IMR-90 (cell line): ENCODE data around the gene PTPN13. TPM values are rescaled to one million over a fixed set of nuclear protein-coding genes. Genes with fewer than 3 reads are reported as not detected.

Source experiments
- ATAC-seq: fragments of 200-7000 bp; cut with Tn5 transposase; 2 replicates; pipeline ENCODE4 v1.9.1; 2020; ENCODE audit warnings: low read depth, mild to moderate bottlenecking, moderate library complexity
- BruUV-seq: library from RNA; stranded (reverse); fragments of 400-500 nt; replicated peaks from 2 replicates; lab custom pipeline; 2021; lab: Mats Ljungman, UMichigan
- CTCF ChIA-PET: fragments of 300-600 bp; formaldehyde crosslinking; extraction: SDS; loops from one replicate; lab custom pipeline; 2021; ENCODE audit warnings: antibody characterized with exemption; lab: Yijun Ruan, JAX
- POLR2A ChIA-PET: fragments of 300-600 bp; sonication (Branson Sonifier 250); formaldehyde crosslinking; loops from one replicate; lab custom pipeline; 2022; ENCODE audit warnings: antibody characterized with exemption; ENCODE audit not compliant: unreplicated experiment; lab: Charles Lee
- DNase-seq: peaks from one replicate; pipeline ENCODE4 v3.0.0; 2013
- H2AFZ ChIP-seq: replicated peaks from 2 replicates; pipeline ENCODE3; 2013; ENCODE audit warnings: low read length, mild to moderate bottlenecking; ENCODE audit not compliant: poor library complexity
- H2AK5ac ChIP-seq: 2 replicates; pipeline ENCODE4 v1.6.1; 2013; ENCODE audit warnings: low read depth, low read length, inconsistent platforms
- H2AK9ac ChIP-seq: replicated peaks from 2 replicates; pipeline ENCODE3; 2013; ENCODE audit warnings: mild to moderate bottlenecking, low read depth, low read length, moderate library complexity; ENCODE audit not compliant: poor library complexity
- H2BK120ac ChIP-seq: 2 replicates; pipeline ENCODE4 v1.6.1; 2013; ENCODE audit warnings: low read depth, low read length, inconsistent platforms
- H2BK15ac ChIP-seq: 3 replicates; pipeline ENCODE4 v1.6.1; 2013; ENCODE audit warnings: low read depth, low read length, inconsistent platforms
- H2BK20ac ChIP-seq: 2 replicates; pipeline ENCODE4 v1.6.1; 2013; ENCODE audit warnings: low read depth, mild to moderate bottlenecking, inconsistent platforms, low read length, moderate library complexity
- H2BK5ac ChIP-seq: 2 replicates; pipeline ENCODE4 v1.6.1; 2013; ENCODE audit warnings: mild to moderate bottlenecking, low read depth, low read length, inconsistent platforms; ENCODE audit not compliant: poor library complexity, severe bottlenecking
- H3K14ac ChIP-seq: replicated peaks from 2 replicates; pipeline ENCODE4 v1.6.1; 2013; ENCODE audit warnings: low read depth, low read length, inconsistent platforms
- H3K18ac ChIP-seq: 2 replicates; pipeline ENCODE4 v1.6.1; 2013; ENCODE audit warnings: low read depth, low read length, control low read depth
- H3K23ac ChIP-seq: 2 replicates; pipeline ENCODE4 v1.6.1; 2013; ENCODE audit warnings: low read depth, low read length, inconsistent platforms
- H3K27ac ChIP-seq: 2 replicates; pipeline ENCODE4 v1.5.1; 2013; ENCODE audit warnings: mild to moderate bottlenecking, control low read depth, low read length; ENCODE audit not compliant: insufficient read depth
- H3K27me3 ChIP-seq: 2 replicates; pipeline ENCODE4 v1.6.1; 2013; ENCODE audit warnings: low read length; ENCODE audit not compliant: control insufficient read depth, insufficient read depth
- H3K36me3 ChIP-seq: 2 replicates; pipeline ENCODE4 v1.6.1; 2013; ENCODE audit warnings: low read length, mixed read lengths; ENCODE audit not compliant: control insufficient read depth, insufficient read depth
- H3K4ac ChIP-seq: 2 replicates; pipeline ENCODE4 v1.6.1; 2013; ENCODE audit warnings: low read depth, low read length, inconsistent platforms
- H3K4me1 ChIP-seq: 2 replicates; pipeline ENCODE4 v1.6.1; 2013; ENCODE audit warnings: low read length, mixed read lengths; ENCODE audit not compliant: control insufficient read depth, insufficient read depth
- H3K4me2 ChIP-seq: 2 replicates; pipeline ENCODE4 v1.6.1; 2013; ENCODE audit warnings: low read depth, mild to moderate bottlenecking, control low read depth, low read length, moderate library complexity
- H3K4me3 ChIP-seq: 2 replicates; pipeline ENCODE4 v1.5.1; 2013; ENCODE audit warnings: low read depth, mild to moderate bottlenecking, control low read depth, low read length, moderate library complexity; ENCODE audit not compliant: insufficient read depth
- H3K56ac ChIP-seq: 2 replicates; pipeline ENCODE4 v1.6.1; 2013; ENCODE audit warnings: low read length, inconsistent platforms; ENCODE audit not compliant: insufficient read depth; ENCODE audit errors: extremely low read depth
- H3K79me1 ChIP-seq, 2 experiments: 2 replicates each; pipeline ENCODE4 v1.6.1; 2013; ENCODE audit warnings: low read length in 2 of 2, inconsistent platforms in 1 of 2, low read depth in 1 of 2
- H3K9ac ChIP-seq: 2 replicates; pipeline ENCODE4 v1.6.1; 2013; ENCODE audit warnings: low read depth, low read length, control low read depth
- H3K9me1 ChIP-seq: 2 replicates; pipeline ENCODE4 v1.6.1; 2013; ENCODE audit warnings: low read length, inconsistent platforms; ENCODE audit not compliant: insufficient read depth
- H3K9me3 ChIP-seq: 2 replicates; pipeline ENCODE4 v1.6.1; 2013; ENCODE audit warnings: low read length; ENCODE audit not compliant: control insufficient read depth, insufficient read depth
- H4K20me1 ChIP-seq: 2 replicates; pipeline ENCODE4 v1.6.1; 2013; ENCODE audit warnings: low read length, inconsistent platforms; ENCODE audit not compliant: insufficient read depth
- H4K5ac ChIP-seq: 2 replicates; pipeline ENCODE4 v1.6.1; 2013; ENCODE audit warnings: mild to moderate bottlenecking, low read depth, low read length, control low read depth
- H4K8ac ChIP-seq, 2 experiments: 2 replicates each; pipeline ENCODE4 v1.6.1; 2013; ENCODE audit warnings: low read depth in 2 of 2, low read length in 2 of 2, control low read depth in 1 of 2, inconsistent platforms in 1 of 2
- H4K91ac ChIP-seq: 2 replicates; pipeline ENCODE4 v1.6.1; 2013; ENCODE audit warnings: low read depth, low read length, inconsistent platforms; ENCODE audit not compliant: insufficient read depth
- BHLHE40 ChIP-seq: fragments of 150-350 bp; IDR thresholded peaks from 2 replicates; pipeline ENCODE4 v1.6.1; 2016; ENCODE audit warnings: mild to moderate bottlenecking, low read depth, low read length
- CEBPB ChIP-seq: IDR thresholded peaks from 2 replicates; pipeline ENCODE4 v1.6.1; 2012; ENCODE audit warnings: low read depth, low read length, improper control_type of control experiment
- CHD1 ChIP-seq: IDR thresholded peaks from 2 replicates; pipeline ENCODE4 v1.6.1; 2012; ENCODE audit warnings: low read depth, low read length, improper control_type of control experiment
- CTCF ChIP-seq: conservative IDR thresholded peaks from 2 replicates; pipeline ENCODE4 v1.5.1; 2012; ENCODE audit warnings: mild to moderate bottlenecking, low read depth, low read length, improper control_type of control experiment
- ELK1 ChIP-seq: fragments of 150-350 bp; IDR thresholded peaks from 2 replicates; pipeline ENCODE4 v1.6.1; 2016; ENCODE audit warnings: low read depth, mild to moderate bottlenecking, low read length, moderate library complexity, borderline replicate concordance
- FOS ChIP-seq: fragments of 150-350 bp; IDR thresholded peaks from 2 replicates; pipeline ENCODE4 v1.6.1; 2016; ENCODE audit warnings: low read depth, low read length
- MAFK ChIP-seq: IDR thresholded peaks from 2 replicates; pipeline ENCODE4 v1.6.1; 2012; ENCODE audit warnings: low read depth, low read length, improper control_type of control experiment
- MAZ ChIP-seq: IDR thresholded peaks from 2 replicates; pipeline ENCODE4 v1.6.1; 2012; ENCODE audit warnings: low read depth, mild to moderate bottlenecking, low read length, improper control_type of control experiment, moderate library complexity, borderline replicate concordance
- MXI1 ChIP-seq: IDR thresholded peaks from 2 replicates; pipeline ENCODE4 v1.6.1; 2012; ENCODE audit warnings: low read depth, mild to moderate bottlenecking, low read length, moderate library complexity, borderline replicate concordance
- NFE2L2 ChIP-seq: fragments of 150-350 bp; IDR thresholded peaks from 2 replicates; pipeline ENCODE4 v1.6.1; 2016; ENCODE audit warnings: low read depth, mild to moderate bottlenecking, low read length
- POLR2A ChIP-seq: IDR thresholded peaks from 2 replicates; pipeline ENCODE4 v1.6.1; 2012; ENCODE audit warnings: mild to moderate bottlenecking, low read depth, low read length
- RAD21 ChIP-seq: IDR thresholded peaks from 2 replicates; pipeline ENCODE4 v1.6.1; 2012; ENCODE audit warnings: low read length, improper control_type of control experiment
- RCOR1 ChIP-seq: IDR thresholded peaks from 2 replicates; pipeline ENCODE4 v1.6.1; 2012; ENCODE audit warnings: mild to moderate bottlenecking, low read length, improper control_type of control experiment; ENCODE audit not compliant: insufficient replicate concordance
- RFX5 ChIP-seq: IDR thresholded peaks from 2 replicates; pipeline ENCODE4 v1.8.0; 2012; ENCODE audit warnings: low read depth, mild to moderate bottlenecking, low read length, moderate library complexity
- SMC3 ChIP-seq: fragments of 150-350 bp; IDR thresholded peaks from 2 replicates; pipeline ENCODE4 v1.6.1; 2016; ENCODE audit warnings: low read depth, mild to moderate bottlenecking, antibody characterized with exemption, low read length, moderate library complexity
- USF2 ChIP-seq: fragments of 150-350 bp; IDR thresholded peaks from 2 replicates; pipeline ENCODE4 v1.6.1; 2017; ENCODE audit warnings: mild to moderate bottlenecking, antibody characterized with exemption, low read length, low read depth
- WGBS, 2 experiments: methylation state at CpG; one replicate each; pipeline versions ENCODE4 v1.1.5 to v1.1.7; 2013; ENCODE audit warnings: missing lambda C conversion rate in 2 of 2; ENCODE audit not compliant: insufficient read length in 1 of 2; ENCODE audit errors: extremely low coverage in 2 of 2; 5-methylcytosine and 5-hydroxymethylcytosine counted together
- dilution Hi-C: fragments of 300-500 bp; cut with HindIII; formaldehyde crosslinking; loops from one replicate; pipeline ENCODE4 v1.14.3; 2018; ENCODE audit warnings: low sequenced_read_pairs; ENCODE audit not compliant: unreplicated experiment
- in situ Hi-C: fragments of 300-500 bp; cut with MboI; formaldehyde crosslinking; loops from 3 replicates; pipeline ENCODE4 v1.14.3; 2019; ENCODE audit warnings: low sequenced_read_pairs, inconsistent platforms, mixed read lengths
- intact Hi-C: fragments of 100-400 bp; cut with micrococcal nuclease; formaldehyde crosslinking; loops from 2 replicates; pipeline ENCODE4 v1.10.0; 2022
- polyA plus RNA-seq, 3 experiments: library from polyadenylated mRNA; depleted of rRNA; stranded (reverse); fragments of >200 nt; gene quantifications; 2 replicates each; pipeline ENCODE4 v1.2.3, GENCODE V29; 2012; ENCODE audit warnings: low replicate concordance in 1 of 3
- total RNA-seq: library from RNA; depleted of rRNA; stranded (reverse); fragments of >200 nt; gene quantifications from 2 replicates; pipeline ENCODE4 v1.2.3, GENCODE V29; 2012

PTPN13 gene
- total and polyA plus RNA-seq, 2 of the 4 experiments (the other 2 are of a cell fraction): 7.7 to 29.0 TPM

GRCh38 chr4:86660401-86660800, 66.3 kb downstream of the PTPN13 start:
- no peak overlapping the region for H3K56ac ChIP-seq
- no peaks in the 10 kb centered on the region; the same call in 1 of the 2 replicates for H3K9me1 ChIP-seq
- no peak overlapping the region for H3K18ac ChIP-seq
- no peak overlapping the region for H3K4ac ChIP-seq
- no peak overlapping the region for H2BK5ac ChIP-seq
- dilution Hi-C loops (no loop called here), intact Hi-C loops (loop anchor here (10.0 kb wide), 1 partner anchor 66 kb away; the partner anchor contains the start of gene PTPN13), in situ Hi-C loops (no loop called here)
- H3K9me3 ChIP-seq: no peaks in the 10 kb centered on the region
- no peak overlapping the region for H3K23ac ChIP-seq
- H3K79me1 ChIP-seq: peaks cover 0 to 7% of the 10 kb centered on the region in 2 experiments; a peak in 1 of 4 replicates
- H2AK9ac ChIP-seq: no peak overlapping the region
- WGBS, 2 experiments: no CpG with 5 or more reads among the region's 2 CpGs
- no peaks in the 10 kb centered on the region for H3K27me3 ChIP-seq
- ChIA-PET CTCF (no interaction called here), POLR2A (no interaction called here)
- no peaks in the 10 kb centered on the region for H3K36me3 ChIP-seq
- H3K4me1 ChIP-seq: no peaks in the 10 kb centered on the region
- TF ChIP-seq USF2 (no peak), BHLHE40 (no peak), RFX5 (no peak), RAD21 (no peak), SMC3 (no peak), CHD1 (no peak), MAFK (no peak), RCOR1 (no peak), ELK1 (no peak), POLR2A (no peak), FOS (no peak), CTCF (no peak), CEBPB (no peak), MAZ (no peak), MXI1 (no peak), NFE2L2 (no peak)
- no peak overlapping the region for H2AK5ac ChIP-seq
- H2BK15ac ChIP-seq: no peak overlapping the region
- ATAC-seq (no peak), DNase-seq (no peak)
- no peak overlapping the region for H2AFZ ChIP-seq
- H3K4me3 ChIP-seq: no peak overlapping the region
- no peak overlapping the region for H3K14ac ChIP-seq
- H4K8ac ChIP-seq: no peak overlapping the region
- H2BK120ac ChIP-seq: no peak overlapping the region
- no peak overlapping the region for H4K91ac ChIP-seq
- no TSS peak for BruUV-seq
- H3K27ac ChIP-seq: no peak overlapping the region
- no peaks in the 10 kb centered on the region; the same call in 1 of the 2 replicates for H4K20me1 ChIP-seq
- H2BK20ac ChIP-seq: no peak overlapping the region
- no peak overlapping the region for H3K9ac ChIP-seq
- H3K4me2 ChIP-seq: no peak overlapping the region
- H4K5ac ChIP-seq: no peak overlapping the region
